HG02678 (cell line): Measurements from ENCODE around the gene VSTM2B.

Experiments
- ATAC-seq: cut with Tn5 transposase; IDR thresholded peaks from one replicate; pipeline ENCODE4 v1.9.1; 2021; ENCODE audit warnings: mild to moderate bottlenecking, moderate library complexity; ENCODE audit not compliant: unreplicated experiment

Gene VSTM2B

GRCh38 chr19:29529646-29530539 lies 4.1 kb downstream of the VSTM2B start:
- ATAC-seq: no peak

GRCh38 chr19:29530540-29531457 lies 5.0 kb downstream of the VSTM2B start:
- no peak for ATAC-seq

DNA sequence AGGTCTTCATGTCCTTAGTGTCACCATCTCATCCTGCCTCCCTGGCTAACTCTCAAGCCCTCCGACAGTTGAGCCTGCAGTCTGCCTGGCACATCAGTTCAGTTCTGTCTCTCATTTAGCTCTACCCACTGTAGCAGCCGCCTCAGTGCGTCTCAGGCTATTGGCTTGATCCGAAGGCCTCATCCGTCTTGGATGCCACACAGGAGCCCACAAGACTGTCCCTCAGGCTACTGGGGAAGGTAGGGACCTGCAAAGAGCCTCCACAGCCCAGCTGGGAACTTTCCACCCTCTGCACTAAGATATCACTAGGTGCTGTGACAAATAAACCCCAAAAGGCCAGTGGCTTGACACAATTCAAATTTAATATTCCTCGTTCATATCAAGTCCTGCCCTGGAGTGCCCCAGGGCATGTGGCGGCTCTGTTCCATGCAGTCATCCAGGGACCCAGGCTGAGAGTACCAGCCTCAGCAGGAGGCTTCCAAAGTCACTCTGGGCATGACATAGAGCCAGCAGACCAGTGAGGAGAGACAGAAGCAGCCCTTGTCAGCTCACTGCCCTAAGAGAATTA lies 5.7 kb downstream of the VSTM2B start:
- no peak for ATAC-seq

- no peak for ATAC-seq
Measured at GRCh38 chr19:29532097-29532496, 6.3 kb downstream of the VSTM2B start.

GRCh38 chr19:29532956-29533355 lies 7.2 kb downstream of the VSTM2B start:
- no peak for ATAC-seq

GRCh38 chr19:29533578-29534544 lies 8.1 kb downstream of the VSTM2B start:
- no peak for ATAC-seq

GRCh38 chr19:29535214-29535831 lies 9.5 kb downstream of the VSTM2B start:
- ATAC-seq: no peak

DNA sequence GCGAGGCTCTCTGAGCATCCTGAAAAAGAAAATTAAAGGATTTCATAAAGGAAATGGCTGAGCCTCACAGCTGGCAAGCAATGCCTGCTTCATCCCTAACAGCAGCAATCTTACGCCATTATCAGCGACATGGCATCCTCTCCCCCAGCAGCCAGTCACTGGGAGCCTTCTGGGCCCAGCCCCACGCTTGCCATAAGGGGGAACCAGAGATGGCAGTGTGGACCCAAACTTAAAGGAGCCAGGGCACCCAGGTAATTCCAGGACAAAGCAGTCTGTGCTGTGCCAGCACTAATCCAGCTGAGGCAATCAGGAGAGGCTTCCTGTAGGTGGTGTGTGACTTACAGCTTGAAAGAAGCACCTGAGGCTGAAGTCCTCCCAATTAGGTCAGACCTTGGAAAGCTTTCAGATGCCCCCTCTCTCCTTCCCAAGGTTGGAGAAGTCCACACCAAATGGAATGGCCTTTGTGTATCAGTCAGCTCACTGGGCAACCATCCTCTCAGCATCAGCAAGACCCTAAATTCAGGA lies 10.3 kb downstream of the VSTM2B start:
- ATAC-seq: no peak

- ATAC-seq: no peak
Measured at GRCh38 chr19:29537181-29537580, 11.4 kb downstream of the VSTM2B start.

GRCh38 chr19:29537601-29538000 lies 11.8 kb downstream of the VSTM2B start:
- ATAC-seq: no peak

DNA sequence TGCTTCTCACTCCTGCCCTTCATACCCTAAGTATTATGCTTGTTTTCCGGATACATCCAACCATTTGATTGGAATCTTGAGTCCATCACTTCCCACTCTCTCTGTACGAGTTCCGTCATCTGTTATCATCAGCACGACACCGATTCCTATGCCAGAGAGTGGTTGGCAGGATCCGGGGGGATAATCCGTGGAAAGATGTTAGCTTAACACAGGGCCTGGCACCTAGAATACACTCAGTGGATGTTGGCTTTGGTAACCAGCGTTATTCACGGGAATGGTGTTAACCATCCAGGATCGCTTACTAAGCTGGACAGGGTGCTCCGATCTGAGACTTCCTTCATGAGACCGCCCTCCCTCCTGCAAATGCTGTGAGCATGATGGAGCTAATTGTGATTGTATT lies 12.4 kb downstream of the VSTM2B start:
- ATAC-seq: no peak

GRCh38 chr19:29538651-29539050 lies 12.9 kb downstream of the VSTM2B start:
- no peak for ATAC-seq

- ATAC-seq: no peak
Measured at GRCh38 chr19:29539131-29539530, 13.3 kb downstream of the VSTM2B start.

DNA sequence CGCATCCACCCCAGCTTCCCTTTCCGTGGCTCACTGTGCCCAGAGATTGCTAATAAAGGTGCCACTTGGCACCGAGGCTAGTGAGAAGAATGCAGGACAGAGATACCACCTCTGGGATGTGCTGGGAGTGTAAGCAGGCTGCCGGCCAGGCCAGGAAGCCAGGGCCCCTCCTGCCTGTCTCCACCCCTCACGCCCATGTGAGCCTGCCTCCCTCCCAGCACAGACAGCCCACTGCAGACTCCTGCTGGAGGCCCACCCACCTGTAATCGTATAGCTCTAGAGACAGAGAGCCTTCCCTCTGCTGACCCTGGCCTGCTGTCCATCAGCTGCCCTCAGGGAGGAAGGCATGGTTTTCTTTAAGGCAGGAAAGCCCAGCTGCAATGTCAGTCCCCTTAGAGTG lies 13.9 kb downstream of the VSTM2B start:
- ATAC-seq: no peak

- ATAC-seq: no peak
Measured at GRCh38 chr19:29540114-29540513, 14.3 kb downstream of the VSTM2B start.

- no peak for ATAC-seq
Measured at GRCh38 chr19:29541473-29542253, 15.9 kb downstream of the VSTM2B start.

DNA sequence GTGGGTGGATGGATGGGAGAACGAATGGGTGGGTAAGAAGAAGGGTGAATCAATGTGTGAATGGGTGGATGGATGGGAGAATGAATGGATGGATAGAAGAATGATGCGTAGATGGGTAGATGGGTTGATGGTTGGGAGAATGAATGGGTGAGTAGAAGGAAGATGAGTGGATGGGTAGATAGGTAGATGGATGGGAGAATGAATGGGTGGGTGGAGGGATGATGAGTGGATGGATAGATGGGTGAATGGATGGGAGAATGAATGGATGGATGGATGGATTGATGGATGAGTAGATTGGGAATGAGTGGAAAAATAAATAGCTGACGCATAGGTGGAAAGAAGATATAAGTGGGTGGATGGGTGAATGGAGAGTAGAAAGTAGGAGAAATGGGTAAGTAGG lies 16.5 kb downstream of the VSTM2B start:
- no peak for ATAC-seq

GRCh38 chr19:29542776-29543175 lies 17.0 kb downstream of the VSTM2B start:
- ATAC-seq: no peak

DNA sequence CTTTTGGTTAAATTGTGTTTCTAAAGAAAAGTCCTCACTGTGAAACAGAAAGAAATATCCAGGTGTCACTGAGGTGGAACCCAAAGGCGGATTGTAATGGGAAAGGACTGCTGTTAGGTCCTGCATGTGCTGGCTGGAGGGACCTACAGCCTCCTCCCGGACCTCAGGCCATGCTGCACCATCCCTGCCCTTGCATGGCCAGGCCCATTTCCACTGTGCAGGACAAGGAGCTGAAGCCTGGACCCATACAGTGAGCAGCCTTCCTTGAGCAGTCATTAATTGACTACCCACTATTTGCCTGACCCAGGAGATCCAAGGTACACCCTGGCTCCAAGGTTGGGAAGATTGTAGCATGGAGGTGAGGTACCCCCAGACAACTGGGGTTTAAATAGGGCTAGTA lies 17.6 kb downstream of the VSTM2B start:
- no peak for ATAC-seq
